ENCODE results near the gene TMC1.

The TMC1 gene

DNA sequence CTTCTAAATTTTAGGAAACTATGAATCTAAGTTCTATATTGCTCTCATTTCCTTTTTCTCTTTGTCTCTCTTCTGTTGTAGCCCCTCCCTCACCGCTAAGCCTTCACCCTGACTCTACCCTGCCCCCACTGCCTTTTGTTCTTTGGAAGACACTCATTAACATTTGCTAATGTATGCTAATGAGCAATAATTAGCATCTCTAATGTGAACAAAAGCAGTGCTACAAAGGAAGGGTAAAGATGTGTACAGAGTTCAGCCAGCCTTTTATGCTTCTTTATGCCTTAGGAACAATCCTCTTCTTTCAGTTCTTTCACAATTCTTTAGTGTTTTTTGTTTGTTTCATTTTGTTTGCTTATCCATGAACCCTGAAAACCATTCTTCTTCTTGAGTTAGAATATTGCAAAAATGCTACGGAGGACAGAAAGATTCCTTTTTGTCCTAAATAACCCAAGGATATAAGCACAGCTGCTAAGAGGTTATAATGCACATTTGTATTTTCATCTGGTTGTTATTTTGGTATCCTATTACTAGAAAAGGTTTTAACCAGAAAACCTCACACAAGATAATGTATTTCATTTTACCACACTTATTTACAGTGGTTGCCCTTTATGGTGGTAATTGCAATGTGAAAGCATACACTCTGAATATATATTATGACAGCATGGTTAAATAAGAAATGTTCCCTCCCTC lies 159.3 kb downstream of the TMC1 start:
- no peak for DNase-seq (ENCODE audit: low read depth in 2 of 2)

DNA sequence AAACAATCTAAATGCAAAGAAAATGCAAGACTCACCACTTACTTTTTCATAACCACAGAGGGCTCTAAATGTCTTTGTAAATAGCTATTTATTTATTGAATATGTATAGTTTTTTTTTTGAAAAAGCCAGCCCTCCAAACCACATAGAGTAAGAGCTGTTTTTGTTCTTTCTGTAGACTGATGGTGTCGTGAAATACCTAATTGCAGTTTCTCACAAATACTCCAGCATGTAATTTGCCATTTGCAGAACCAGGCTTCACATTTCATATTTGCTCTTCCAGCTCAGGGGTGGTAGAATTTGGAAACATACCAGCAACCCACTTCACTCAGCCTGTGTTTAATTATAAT lies 159.8 kb downstream of the TMC1 start:
- no peak for DNase-seq (ENCODE audit: low read depth in 2 of 2)

DNA sequence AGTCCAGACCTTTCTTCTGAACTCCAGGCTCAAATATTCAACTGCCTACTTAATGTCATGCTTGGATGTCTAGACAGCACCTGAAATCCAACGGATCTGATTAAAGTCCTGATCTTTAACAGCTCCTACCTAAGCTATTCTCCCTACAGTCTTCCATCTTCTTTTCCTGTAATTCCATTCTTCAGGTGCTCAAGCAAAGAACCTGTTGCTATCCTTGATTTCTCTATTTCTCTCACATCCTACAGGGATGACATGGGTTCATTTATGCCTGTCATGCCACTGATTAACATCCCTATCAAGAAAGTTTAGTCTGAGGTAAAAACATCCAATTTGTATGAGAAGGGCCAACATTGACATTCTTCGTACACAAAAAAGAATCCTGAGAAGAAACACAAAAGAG lies 163.2 kb downstream of the TMC1 start:
- no peak for DNase-seq (ENCODE audit: low read depth in 2 of 2)

DNA sequence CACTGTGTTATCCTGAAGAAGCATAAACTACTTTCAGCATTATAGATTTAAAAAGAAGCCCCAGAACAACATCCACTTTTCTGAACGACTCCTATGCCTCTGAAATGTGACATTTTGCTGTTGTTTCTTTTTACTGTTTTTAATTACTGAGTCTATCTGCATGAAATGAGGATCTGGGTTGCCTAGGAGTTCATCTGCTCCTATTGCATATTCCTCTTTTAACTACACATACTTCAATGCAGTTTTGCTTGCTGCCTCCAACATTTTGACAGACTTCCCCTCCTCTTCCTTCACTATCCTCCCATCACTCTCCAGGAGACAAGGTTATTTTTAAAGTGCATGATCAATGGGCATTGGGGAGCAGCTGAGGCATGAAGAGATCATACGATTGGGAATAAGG lies 164.5 kb downstream of the TMC1 start:
- DNase-seq (ENCODE audit: low read depth in 2 of 2) = no peak

DNA sequence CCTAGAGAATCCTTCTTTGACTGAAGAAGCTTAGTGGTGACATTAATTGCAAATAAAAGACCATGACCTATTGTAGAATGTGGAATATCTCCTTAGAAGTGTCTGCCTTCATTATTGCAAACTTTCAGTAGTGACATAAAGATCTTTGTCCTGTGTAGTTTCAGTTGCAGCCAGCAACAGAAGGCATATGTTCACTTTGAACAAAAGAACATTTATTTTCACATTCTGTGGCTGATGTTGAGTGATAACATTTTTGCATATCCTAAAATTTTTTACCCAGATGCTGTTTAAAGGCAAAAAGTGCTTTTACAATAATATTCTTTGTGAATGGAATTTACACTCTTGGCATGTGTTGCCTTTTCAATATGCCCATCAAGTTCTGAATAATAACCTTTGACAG lies 165.9 kb downstream of the TMC1 start:
- DNase-seq (ENCODE audit: low read depth in 2 of 2) = no peak

DNA sequence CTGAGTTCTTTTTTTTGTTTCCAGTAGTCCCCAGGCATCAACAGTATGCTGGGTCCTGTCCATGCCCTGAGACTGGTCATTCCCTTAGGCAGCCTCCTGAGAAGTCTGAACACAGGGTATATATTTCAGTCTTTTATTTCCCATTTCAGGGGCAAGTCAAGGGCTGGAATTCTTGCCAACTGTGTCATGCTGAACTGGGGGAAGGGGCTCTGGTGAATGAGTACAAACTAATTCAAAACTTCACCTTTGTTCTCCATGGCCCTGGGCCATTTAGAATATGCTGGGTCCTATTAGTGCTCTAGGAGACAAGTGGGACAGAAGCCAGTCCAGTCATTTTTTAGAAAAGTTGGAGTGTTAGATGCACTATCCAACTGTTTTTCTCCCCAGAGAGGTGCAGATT lies 170.3 kb downstream of the TMC1 start:
- DNase-seq (ENCODE audit: low read depth in 2 of 2) = no peak

DNA sequence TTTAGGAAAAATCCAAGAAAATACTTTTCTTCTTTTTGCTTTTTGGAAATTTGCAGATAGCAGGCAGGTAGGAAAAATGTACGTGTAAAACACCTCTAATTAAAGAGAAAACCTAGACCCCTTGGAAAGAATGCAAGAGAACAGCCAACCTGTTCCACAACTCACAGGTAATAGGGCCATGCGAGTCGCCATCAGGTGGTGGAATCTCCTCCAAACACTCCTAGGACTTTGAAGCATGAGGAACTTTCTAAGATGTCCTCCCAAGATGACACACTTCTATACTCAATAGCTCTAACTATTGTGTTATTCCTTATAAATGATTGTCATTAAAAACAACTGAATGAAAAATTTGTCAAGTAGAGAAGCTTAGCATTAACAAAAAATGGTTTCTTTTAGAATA lies 174.0 kb downstream of the TMC1 start:
- DNase-seq (ENCODE audit: low read depth in 2 of 2) = no peak

DNA sequence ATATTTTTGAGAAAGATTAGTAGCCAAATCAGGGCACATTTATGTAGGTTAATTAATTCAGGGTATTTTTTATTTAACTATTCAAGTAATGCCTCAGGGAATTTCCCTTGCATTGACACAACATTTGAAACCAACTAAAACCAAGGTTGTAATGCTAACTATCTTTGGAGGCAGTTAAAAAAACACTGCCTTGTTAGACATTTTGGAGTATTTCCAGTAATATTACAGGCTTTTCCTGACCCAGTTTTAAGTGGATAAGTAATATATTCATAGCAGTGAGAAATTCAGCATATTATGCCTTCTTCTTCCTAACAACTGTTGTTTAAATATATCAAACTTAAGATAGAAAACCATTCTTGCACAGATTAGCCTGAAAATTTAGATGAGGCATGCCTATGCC lies 175.1 kb downstream of the TMC1 start:
- no peak for DNase-seq (ENCODE audit: low read depth in 2 of 2)

DNA sequence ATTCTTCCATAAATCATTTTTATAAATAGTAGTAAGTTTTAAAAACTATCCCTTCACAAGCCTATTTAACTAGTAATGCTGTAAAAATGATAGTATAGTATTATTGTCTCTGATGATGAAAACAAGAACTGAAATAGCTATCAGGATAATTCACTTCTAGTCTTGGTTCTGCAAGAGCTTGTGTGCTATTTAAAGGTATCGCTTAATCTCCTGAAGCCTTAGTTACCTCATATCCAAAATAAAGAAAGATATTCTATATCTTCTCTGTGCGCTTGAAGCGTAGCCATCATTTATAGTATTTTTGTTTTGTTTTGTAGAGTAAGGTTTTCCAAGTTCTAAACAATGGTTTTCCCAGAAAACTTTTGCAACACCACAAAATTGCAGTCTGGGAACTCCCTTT lies 180.1 kb downstream of the TMC1 start:
- DNase-seq (ENCODE audit: low read depth in 2 of 2) = no peak

DNA sequence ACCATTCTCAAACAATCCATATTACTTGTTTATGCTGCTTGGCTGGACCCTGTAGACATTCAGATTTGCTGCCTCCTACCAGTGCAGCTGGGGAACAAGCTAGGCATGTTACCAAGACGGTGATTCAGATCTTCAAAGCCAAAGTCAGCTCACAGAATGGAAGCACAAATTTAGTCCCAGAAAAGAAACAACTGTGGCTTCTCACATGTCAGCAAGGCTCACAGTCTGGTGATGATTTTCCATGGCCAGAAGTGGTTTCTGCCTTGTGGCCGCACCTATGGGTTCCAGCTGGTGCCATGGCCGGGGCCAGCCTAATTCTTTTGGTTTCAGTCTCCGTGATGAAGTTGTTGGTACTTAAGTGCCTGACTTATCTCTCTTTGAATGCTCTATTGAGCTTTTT lies 182.2 kb downstream of the TMC1 start:
- DNase-seq (ENCODE audit: low read depth in 2 of 2) = no peak

DNA sequence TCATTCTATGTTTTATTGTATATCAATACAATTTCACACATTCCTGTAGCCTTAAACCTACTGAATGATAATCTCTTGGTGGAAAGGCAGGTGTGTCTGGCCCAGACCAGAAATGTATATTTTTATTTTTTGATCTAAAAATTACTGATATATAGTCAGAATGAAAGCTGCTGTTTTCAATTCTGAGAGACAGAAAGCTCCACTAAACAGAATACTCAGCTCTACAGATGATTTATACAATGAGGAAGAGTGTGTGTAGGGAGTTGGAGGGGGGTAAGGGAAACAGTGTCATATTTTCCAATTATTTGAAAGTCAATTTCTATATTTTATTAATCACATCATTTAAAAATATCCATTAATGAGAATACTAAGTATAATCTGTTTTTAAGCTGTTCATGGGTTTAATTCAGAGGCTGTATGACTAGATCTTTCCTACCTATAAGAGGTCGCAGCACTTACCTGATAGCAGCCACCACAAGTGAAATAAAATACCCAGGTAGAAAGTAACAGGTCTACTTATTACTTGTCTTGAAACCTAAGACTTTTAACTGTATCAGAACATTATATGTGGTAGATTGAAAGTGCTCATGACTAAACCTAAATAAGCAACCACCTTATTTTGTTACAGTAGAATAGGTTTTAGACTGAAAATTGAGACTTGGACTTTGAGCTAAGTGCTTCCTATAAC lies 183.4 kb downstream of the TMC1 start:
- DNase-seq (ENCODE audit: low read depth in 2 of 2) = no peak

DNA sequence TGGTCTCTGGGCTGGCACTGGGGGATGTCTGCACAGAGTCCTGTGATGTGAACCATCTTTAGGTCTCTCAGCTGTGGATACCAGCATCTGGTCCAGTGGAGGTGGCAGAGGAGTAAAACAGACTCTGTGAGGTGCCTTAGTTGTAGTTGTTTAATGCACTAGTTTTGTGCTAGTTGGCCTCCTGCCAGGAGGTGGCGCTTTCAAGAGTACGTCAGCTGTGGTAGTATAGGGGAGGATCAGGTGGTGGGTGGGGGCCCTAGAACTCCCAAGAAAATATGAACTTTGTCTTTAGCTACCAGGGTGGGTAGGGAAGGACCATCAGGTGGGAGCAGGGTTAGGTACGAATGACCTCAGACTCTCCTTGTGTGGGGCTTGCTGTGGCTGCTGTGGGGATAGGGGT lies 197.1 kb downstream of the TMC1 start:
- DNase-seq (ENCODE audit: low read depth in 2 of 2) = no peak

DNA sequence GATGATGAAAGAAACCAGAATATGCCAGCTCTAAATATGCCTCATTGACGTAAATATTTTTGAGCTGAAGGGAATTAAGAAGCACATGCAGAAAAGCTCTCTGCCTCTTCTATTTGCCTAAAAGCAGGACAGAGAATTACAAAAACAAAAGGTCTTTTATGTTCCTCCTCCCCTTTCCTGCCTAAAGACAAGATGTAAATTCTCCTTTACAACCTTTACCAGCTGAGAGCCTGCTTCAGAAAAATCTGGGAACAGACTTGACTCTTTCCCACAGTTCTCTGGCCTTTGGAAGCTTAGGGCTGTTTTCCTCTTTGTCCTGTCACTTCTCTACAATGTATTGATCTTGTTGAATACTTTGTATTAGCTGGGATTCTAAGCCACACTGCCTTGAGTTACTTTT lies 199.7 kb downstream of the TMC1 start:
- DNase-seq (ENCODE audit: low read depth in 2 of 2) = no peak

DNA sequence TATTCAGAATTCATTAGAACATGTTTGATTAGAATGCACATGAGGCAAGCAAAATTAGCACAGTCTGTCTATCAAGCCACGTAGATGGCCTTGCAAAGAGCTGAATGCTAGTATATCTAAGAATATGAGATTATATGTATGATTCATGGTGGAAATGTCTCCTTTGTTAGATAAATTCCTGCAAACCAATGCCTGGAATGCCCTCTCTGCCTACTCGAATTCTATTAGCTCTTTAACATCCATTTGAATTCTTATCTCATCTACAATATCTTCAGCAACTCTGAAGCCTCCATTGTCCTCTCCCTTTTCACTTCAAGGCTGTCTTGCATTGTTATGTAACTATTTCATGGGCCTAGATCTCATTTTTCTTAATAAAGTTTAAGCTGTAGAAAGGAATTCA lies 205.5 kb downstream of the TMC1 start:
- no peak for DNase-seq (ENCODE audit: low read depth in 2 of 2)

DNA sequence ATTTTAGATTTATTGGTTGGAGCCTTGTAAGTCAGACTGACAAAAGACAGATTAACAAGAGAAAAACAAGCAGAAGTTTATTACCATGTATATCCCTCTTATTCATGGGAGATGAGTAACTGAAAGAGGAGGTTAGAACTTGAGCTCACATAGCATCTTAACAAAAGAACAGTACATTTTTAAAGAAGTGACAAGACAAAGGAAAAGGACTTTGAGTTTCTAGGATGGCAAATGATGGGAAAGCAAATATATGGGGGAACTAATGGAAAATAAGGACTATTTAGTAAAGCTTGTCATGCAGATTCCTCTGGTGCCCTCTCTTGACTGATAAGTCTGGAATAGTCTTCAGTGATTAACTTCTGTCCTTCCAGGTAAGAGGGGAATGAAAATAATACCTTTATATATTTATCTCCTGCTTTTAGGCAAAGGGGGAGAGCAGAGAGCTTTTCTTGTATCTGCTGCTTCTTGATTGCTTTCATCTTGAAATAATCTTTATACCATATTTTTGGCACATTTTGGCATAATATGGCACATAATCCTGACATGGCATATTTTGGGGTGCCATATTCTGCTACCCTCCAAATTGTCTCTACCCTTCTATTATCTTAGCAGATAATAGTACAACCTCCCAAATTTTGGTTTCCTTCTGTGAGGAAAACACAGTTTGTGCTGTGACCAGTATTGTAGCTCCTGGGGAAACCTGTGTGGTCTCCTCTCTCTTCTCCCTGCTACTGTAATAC lies 206.8 kb downstream of the TMC1 start:
- no peak for DNase-seq (ENCODE audit: low read depth in 2 of 2)

DNA sequence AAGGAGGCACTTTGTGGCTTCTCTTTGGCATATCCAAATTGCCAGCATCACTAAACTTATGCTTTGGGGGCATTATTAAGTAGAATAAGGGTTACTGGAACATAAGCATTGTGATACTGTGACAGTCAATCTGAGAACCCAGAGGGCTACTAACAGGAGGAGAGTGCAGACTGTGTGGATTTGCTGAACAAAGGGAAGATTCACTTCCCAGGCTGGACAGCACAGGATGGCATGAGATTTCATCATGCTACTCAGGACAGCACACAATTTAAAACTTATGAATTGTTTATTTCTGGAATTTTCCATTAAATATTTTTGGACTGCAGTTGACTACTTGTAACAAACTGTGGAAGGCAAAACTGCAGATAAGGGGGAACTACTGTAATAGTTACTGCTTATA lies 212.5 kb downstream of the TMC1 start:
- DNase-seq (ENCODE audit: low read depth in 2 of 2) = no peak

DNA sequence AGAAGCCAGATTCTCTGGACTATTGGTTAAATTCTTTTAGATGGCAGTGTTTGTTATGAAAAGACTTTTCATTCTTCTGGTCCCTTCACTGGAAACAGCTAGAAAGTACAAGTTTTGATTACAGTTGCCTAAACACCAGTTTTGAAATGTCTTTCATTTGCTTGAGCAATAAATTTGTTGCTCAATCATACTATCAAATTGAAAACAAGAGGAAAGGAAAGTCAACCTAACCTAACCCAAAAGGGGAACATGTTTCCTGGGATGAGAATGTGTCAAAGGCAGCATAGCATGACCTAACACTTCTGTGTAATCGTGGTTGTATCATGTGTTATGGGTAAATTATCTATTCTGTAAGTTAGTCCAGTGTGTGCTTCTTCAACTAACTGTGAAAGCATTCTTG lies 213.2 kb downstream of the TMC1 start:
- no peak for DNase-seq (ENCODE audit: low read depth in 2 of 2)

DNA sequence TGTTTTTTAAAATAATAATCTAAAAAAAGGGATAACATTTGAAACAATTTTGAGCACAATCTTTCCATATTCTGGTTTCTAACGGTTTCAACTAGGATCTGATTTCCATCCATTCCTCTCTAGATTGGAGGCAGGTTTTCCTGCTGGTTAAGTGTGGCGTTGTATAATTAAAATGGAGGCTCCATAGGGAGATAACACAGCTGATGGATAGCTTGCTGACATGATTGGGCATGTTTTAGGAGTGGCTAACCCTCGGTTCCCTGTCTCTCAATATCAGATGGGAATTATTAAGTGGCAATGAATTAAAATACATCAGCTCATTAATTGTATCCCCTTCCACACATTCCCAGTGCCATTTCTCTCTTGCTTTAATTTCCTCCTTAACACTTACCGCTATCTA lies 222.4 kb downstream of the TMC1 start:
- DNase-seq (ENCODE audit: low read depth in 2 of 2) = no peak

DNA sequence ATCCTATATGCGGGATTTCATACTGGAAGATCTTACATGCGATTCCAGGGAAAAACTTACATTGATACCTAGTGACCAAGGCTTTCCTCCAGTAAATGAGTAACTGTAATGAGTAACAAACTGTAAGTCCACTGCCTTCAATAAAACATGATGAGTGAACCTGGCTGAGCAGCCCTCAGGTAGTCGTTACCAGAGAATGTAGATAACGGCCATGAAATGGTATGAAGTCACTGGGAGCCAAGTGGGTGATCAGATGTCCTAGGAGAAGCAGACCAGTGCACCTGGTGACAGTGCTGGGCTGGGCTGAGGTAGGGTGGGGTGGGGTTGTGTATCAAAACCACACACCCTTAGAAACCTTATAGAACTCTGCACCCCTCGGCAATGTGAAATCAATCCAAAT lies 227.9 kb downstream of the TMC1 start:
- DNase-seq (ENCODE audit: low read depth in 2 of 2) = no peak

DNA sequence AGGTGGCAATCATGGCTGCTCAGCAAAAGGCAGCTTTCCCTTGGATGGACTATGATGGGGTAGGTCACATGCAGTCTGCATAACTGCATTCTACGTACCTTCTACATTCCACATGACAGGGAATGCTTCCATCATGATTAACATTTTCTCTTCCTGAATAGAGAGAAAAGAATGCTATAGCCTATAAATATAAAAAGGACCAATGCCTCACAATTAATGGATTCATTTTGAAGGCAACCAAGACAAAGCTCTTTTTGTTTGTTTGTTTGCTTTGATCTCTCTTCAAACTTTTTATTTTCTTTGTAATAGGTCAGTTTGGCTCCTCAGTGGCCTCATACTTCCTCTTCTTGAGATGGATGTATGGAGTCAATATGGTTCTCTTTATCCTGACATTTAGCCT lies 230.1 kb downstream of the TMC1 start:
- DNase-seq (ENCODE audit: low read depth in 2 of 2) = no peak

DNA sequence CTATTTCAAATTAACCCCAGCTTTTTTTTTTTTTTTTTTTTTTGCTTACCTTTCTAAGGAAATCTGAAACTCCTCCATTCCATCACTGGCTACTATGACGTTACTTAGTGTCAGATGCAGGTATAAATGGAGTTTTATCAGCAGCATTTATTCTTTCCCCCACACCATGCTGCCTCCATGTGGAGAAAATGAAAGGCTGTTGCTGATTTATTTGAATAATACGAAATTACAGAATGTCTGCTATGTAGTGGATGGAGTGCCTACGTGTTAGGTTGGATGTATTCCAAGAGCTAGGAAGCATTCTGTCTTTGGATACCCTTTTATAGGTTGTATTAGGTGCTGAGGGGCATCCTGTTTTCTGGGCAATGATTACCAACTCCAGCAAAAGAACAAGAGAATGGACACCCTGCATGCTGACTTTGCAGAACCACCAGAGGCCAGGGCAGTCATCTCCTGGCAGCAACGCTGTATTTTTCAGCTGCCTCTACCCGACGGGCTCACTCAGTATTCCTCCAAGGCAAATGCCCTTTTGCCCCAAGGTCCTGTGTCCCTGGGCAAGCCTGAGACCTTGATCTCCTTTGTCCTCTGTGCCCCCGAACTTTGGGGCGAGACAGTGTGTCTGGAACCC lies 232.0 kb downstream of the TMC1 start:
- DNase-seq (ENCODE audit: low read depth in 2 of 2) = no peak

DNA sequence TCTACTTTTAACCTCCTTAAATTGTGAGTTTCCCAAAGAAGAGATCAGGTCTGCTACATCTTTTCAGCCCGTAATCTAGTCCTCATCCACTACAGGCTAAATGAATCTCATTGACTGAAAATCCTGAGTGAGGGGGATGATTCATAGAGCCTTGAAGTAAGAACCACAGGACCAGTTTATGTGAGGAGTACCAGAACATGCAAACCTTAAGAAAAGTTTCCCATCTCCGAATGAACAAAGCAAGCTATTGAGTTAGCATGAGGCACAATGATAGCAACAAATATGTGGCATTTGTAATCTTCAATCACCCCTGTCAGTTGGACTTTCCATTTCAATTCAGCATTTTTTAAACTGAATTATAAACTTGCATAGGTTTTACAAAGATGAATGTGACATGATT lies 234.4 kb downstream of the TMC1 start:
- DNase-seq (ENCODE audit: low read depth in 2 of 2) = no peak

DNA sequence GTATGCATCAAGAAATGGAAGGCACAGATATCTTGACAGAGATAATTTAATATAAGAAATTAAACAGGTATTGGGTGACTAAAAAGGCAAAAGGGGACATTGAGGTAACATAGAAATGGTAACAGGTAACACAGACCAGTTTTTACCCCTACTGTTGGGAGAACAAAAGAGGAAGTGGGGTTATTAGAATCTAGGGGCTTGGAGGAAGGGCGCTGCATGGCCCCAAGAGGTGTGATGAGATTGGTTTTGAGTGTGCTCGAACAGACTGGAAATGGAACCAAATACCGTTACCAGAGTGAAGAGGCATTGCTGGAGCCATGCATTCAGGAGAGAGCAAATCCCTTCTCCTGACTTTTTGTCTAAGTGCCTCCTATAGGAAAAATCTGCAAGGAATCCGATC lies 237.5 kb downstream of the TMC1 start:
- DNase-seq (ENCODE audit: low read depth in 2 of 2) = no peak

All from activated CD4-positive, alpha-beta T cell treated with anti-CD3 and anti-CD28 coated beads for 24 hours (primary cell).